Stimulated activated CD4-positive, alpha-beta T cell treated with anti-CD3 and anti-CD28 coated beads, Interleukin-2, amount 100 ng/mL, for 48 hours (primary cell): ENCODE results near the gene ARVCF.

Experiments used
- DNase-seq, 2 donors: peaks; one replicate each; pipeline ENCODE4 v3.0.0-alpha.2; 2020

The ARVCF gene

GRCh38 chr22:19984201-19984753 lies 32.3 kb downstream of the ARVCF start:
- DNase-seq, result no peak

GRCh38 chr22:19983741-19984140 lies 32.9 kb downstream of the ARVCF start:
- DNase-seq, result no peak

- DNase-seq, result no peak
These were observed 33.5 kb downstream of the ARVCF start for GRCh38 chr22:19982991-19983578.

- DNase-seq, result no peak
These were observed 34.4 kb downstream of the ARVCF start for GRCh38 chr22:19981961-19982920.

- DNase-seq, result no peak
These were observed 35.3 kb downstream of the ARVCF start for GRCh38 chr22:19981171-19981960.

- DNase-seq, result no peak
These were observed 35.9 kb downstream of the ARVCF start for GRCh38 chr22:19980766-19981165.

- DNase-seq, result no peak
These were observed 36.7 kb downstream of the ARVCF start for GRCh38 chr22:19979712-19980493.

- no peak for DNase-seq
These were observed 37.9 kb downstream of the ARVCF start for GRCh38 chr22:19978748-19979147.

- no peak for DNase-seq
These were observed 39.1 kb downstream of the ARVCF start for GRCh38 chr22:19977296-19978243.

- DNase-seq, result no peak
These were observed 40.0 kb downstream of the ARVCF start for GRCh38 chr22:19976671-19977070.

- DNase-seq, result no peak
These were observed 41.0 kb downstream of the ARVCF start for GRCh38 chr22:19975707-19976035.

GRCh38 chr22:19974935-19975706 lies 41.5 kb downstream of the ARVCF start:
- DNase-seq, result no peak

GRCh38 chr22:19974268-19974861 lies 42.3 kb downstream of the ARVCF start:
- no peak for DNase-seq

- no peak for DNase-seq
These were observed 42.9 kb downstream of the ARVCF start for GRCh38 chr22:19973551-19974267.

- DNase-seq, result no peak
These were observed 43.7 kb downstream of the ARVCF start for GRCh38 chr22:19972652-19973550.

- DNase-seq, result no peak
These were observed 44.4 kb downstream of the ARVCF start for GRCh38 chr22:19972251-19972650.

- DNase-seq, result no peak
These were observed 45.1 kb downstream of the ARVCF start for GRCh38 chr22:19971276-19972124.
